C4-2B (cell line): ENCODE data around the gene CALY.

ENCODE experiments used
- H3K27ac ChIP-seq: fragments of 450-650 bp; 2 replicates; pipeline ENCODE4 v1.5.1; 2017
- CTCF ChIP-seq: fragments of 450-650 bp; conservative IDR thresholded peaks from 2 replicates; pipeline ENCODE4 v1.5.1; 2017; ENCODE audit warnings: mild to moderate bottlenecking
- ZFX ChIP-seq: fragments of 450-650 bp; IDR thresholded peaks from 2 replicates; pipeline ENCODE4 v1.6.1; 2017

CALY gene

GRCh38 chr10:133359554-133359971 is 22.9 kb upstream of the CALY start:
- TF ChIP-seq CTCF = no peak
- peak; percentile 23; the same call in 1 of the 2 replicates for TF ChIP-seq ZFX
- H3K27ac ChIP-seq = peak overlapping the region; percentile 92

GRCh38 chr10:133358925-133359310 is 22.2 kb upstream of the CALY start:
- TF ChIP-seq ZFX (no peak), CTCF (no peak)
- peak overlapping the region; percentile 92 for H3K27ac ChIP-seq

GRCh38 chr10:133358162-133358924 is 21.6 kb upstream of the CALY start:
- TF ChIP-seq ZFX (no peak), CTCF (no peak)
- H3K27ac ChIP-seq = peak overlapping the region; percentile 92

- H3K27ac ChIP-seq = peak within 1 kb of the TSS; percentile 92
- TF ChIP-seq CTCF = no peak
- TF ChIP-seq ZFX = peak; percentile 55; the same call in 1 of the 2 replicates
Observed at GRCh38 chr10:133357285-133358161, 20.8 kb upstream of the CALY start, which contains the start of gene FUOM. TSS of gene FUOM (minus strand) at chr10:133358019. CDS start at chr10:133358007, 12 bp downstream.

- TF ChIP-seq CTCF = no peak
- no peak for TF ChIP-seq ZFX
- H3K27ac ChIP-seq = peak overlapping the region; percentile 74
Observed at GRCh38 chr10:133356549-133357284, 20.0 kb upstream of the CALY start.

- no peak overlapping the region; the same call in 1 of the 2 replicates for H3K27ac ChIP-seq
- TF ChIP-seq CTCF (no peak), ZFX (no peak)
Observed at GRCh38 chr10:133355991-133356390, 19.3 kb upstream of the CALY start.
